ENCODE results near the gene BPNT1. TPM values are rescaled to one million over a fixed set of nuclear protein-coding genes. Genes with fewer than 3 reads are reported as not detected.

Gene BPNT1
- total RNA-seq, 1 experiment from 2014 or later: 13.6 TPM

DNA sequence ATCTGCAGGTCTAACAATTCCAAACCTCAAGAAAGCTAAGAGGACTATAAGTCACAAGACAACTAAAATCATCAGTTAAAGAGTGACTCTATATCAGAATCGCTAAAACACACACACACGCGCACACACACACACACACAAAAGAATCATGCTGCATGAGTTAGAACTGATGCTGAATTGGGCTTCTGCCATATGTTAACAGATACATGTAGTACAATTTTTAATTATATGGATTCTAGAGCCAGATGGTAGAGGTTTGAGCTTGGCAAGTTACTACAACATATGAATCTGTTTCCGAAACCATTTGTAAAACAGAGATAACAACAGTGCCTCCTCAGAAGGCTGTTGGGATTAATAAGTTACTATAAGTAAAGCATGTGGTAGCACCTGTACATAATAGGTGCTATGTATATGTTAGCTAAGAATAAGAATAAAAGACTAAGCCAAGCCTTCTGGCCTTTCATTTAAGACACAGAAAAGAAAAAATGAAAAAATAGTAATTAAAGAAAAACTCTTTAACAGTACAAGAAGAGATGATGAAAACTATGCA lies 61.2 kb downstream of the BPNT1 start:
- H3K4me2 ChIP-seq (ENCODE audit: insufficient read depth, insufficient read length, low read length): no peak overlapping the region

More for the DNA sequence above, 61.2 kb downstream of the BPNT1 start:
- Mint-ChIP-seq H3K9me3 (no peaks in the 10 kb centered on the region), H3K36me3 (ENCODE audit: insufficient read depth in 1 of 3, low read depth in 3 of 3) (peaks cover 20 to 77% (median 69%) of the 10 kb centered on the region in 3 experiments; a peak in 6 of 7 replicates), H3K27me3 (ENCODE audit: low read depth) (no peaks in the 10 kb centered on the region), H3K4me1 (no peaks in the 10 kb centered on the region), H3K27ac (no peak overlapping the region), H3K4me3 (no peak overlapping the region)
- no peak overlapping the region for H2AFZ ChIP-seq (ENCODE audit: low read length)
- WGBS (ENCODE audit: extremely low coverage, insufficient read length, low lambda C conversion rate): no CpG with 5 or more reads among the region's 4 CpGs
- H3K4ac ChIP-seq (ENCODE audit: low read depth, low read length): no peak overlapping the region
- H2BK20ac ChIP-seq (ENCODE audit: low read depth, low read length, poor library complexity, severe bottlenecking): no peak overlapping the region
- H3K79me2 ChIP-seq (ENCODE audit: insufficient read depth, low read length): no peaks in the 10 kb centered on the region
- H3K27me3 ChIP-seq (ENCODE audit: insufficient read depth, low read length): no peaks in the 10 kb centered on the region
- no peak overlapping the region for H2BK120ac ChIP-seq (ENCODE audit: low read depth, low read length, poor library complexity, severe bottlenecking)
- H4K20me1 ChIP-seq (ENCODE audit: control insufficient read depth, insufficient read depth, insufficient read length): no peaks in the 10 kb centered on the region
- no peak overlapping the region for H2AK5ac ChIP-seq (ENCODE audit: insufficient read length, low read length)
- H3K23ac ChIP-seq (ENCODE audit: insufficient read length, low read depth, low read length): no peak overlapping the region
- no peak overlapping the region for H3K14ac ChIP-seq (ENCODE audit: insufficient read depth, low read length)
- H3K9ac ChIP-seq (ENCODE audit: extremely low read depth, insufficient read length, low read length): no peak overlapping the region
- no peak overlapping the region for H2BK15ac ChIP-seq (ENCODE audit: low read depth, low read length)
- no peaks in the 10 kb centered on the region for H3K4me1 ChIP-seq (ENCODE audit: insufficient read depth, low read length)
- no peak overlapping the region for H3T11ph ChIP-seq (ENCODE audit: low read length)
- no peak for DNase-seq
- H3K9me3 ChIP-seq (ENCODE audit: control insufficient read depth, low read depth, low read length): no peaks in the 10 kb centered on the region
- H3K56ac ChIP-seq (ENCODE audit: insufficient read length, low read depth, low read length): no peak overlapping the region
- no peak overlapping the region for H2BK12ac ChIP-seq (ENCODE audit: insufficient read length, low read depth, low read length)
- no peak overlapping the region for H4K8ac ChIP-seq (replicated peaks; ENCODE audit: insufficient read length, low read depth, low read length)
- TF ChIP-seq, protein P1, sequence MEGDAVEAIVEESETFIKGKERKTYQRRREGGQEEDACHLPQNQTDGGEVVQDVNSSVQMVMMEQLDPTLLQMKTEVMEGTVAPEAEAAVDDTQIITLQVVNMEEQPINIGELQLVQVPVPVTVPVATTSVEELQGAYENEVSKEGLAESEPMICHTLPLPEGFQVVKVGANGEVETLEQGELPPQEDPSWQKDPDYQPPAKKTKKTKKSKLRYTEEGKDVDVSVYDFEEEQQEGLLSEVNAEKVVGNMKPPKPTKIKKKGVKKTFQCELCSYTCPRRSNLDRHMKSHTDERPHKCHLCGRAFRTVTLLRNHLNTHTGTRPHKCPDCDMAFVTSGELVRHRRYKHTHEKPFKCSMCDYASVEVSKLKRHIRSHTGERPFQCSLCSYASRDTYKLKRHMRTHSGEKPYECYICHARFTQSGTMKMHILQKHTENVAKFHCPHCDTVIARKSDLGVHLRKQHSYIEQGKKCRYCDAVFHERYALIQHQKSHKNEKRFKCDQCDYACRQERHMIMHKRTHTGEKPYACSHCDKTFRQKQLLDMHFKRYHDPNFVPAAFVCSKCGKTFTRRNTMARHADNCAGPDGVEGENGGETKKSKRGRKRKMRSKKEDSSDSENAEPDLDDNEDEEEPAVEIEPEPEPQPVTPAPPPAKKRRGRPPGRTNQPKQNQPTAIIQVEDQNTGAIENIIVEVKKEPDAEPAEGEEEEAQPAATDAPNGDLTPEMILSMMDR (conservative IDR thresholded peaks at IDR 0.05): no peak
- H3K18ac ChIP-seq (ENCODE audit: insufficient read length, low read depth, low read length): no peak overlapping the region
- H4K5ac ChIP-seq (ENCODE audit: insufficient read length, low read depth, low read length): no peak overlapping the region
- no peaks in the 10 kb centered on the region for H3K79me1 ChIP-seq (ENCODE audit: insufficient read depth, low read depth, low read length, poor library complexity, severe bottlenecking)
- H3K23me2 ChIP-seq (ENCODE audit: insufficient read length, low read depth, low read length, poor library complexity, severe bottlenecking): no peaks in the 10 kb centered on the region
- no peak overlapping the region for H3K27ac ChIP-seq (ENCODE audit: insufficient read length, low read depth, low read length)
- H2BK5ac ChIP-seq (ENCODE audit: insufficient read length, low read length): no peak overlapping the region
- no peak overlapping the region for H4K91ac ChIP-seq (ENCODE audit: insufficient read length, low read depth, low read length)

Data from H9 (cell line).